Tibial artery (tissue), 4 donors: Measurements from ENCODE around the gene METTL8.
"Not testable (repeated sequence)": the region's sequence is repeated elsewhere in the genome, so short reads cannot be mapped to it uniquely, and the experiment has no call there.

Source experiments
- DNase-seq, 2 donors: peaks; one replicate each; pipeline ENCODE4 v3.0.0-alpha.2; 2019
- H3K27ac ChIP-seq, 2 donors: fragments of 200-600 bp; sonication (generic) in 1 of 2; 1 replicate in 1 of 2; 2 replicates in 1 of 2; pipeline ENCODE4 v1.5.1; 2018 to 2019; ENCODE audit warnings: mild to moderate bottlenecking in 1 of 2
- H3K27me3 ChIP-seq, 2 donors: fragments of 200-600 bp; sonication (generic) in 1 of 2; one replicate each; pipeline versions ENCODE4 v1.5.1 to v1.6.0; 2016 to 2019
- H3K36me3 ChIP-seq, 3 donors: fragments of 200-600 bp; sonication (generic) in 2 of 3; one replicate each; pipeline ENCODE4 v1.5.1; 2016 to 2019; ENCODE audit warnings: mild to moderate bottlenecking in 2 of 3
- H3K4me1 ChIP-seq, 4 donors: fragments of 200-600 bp; sonication (generic) in 2 of 4; 1 replicate in 3 of 4; 2 replicates in 1 of 4; pipeline ENCODE4 v1.5.1; 2016 to 2019
- H3K4me3 ChIP-seq, 2 donors: fragments of 200-600 bp; sonication (generic) in 1 of 2; 1 replicate in 1 of 2; 2 replicates in 1 of 2; pipeline ENCODE4 v1.5.1; 2018 to 2019; ENCODE audit warnings: mild to moderate bottlenecking in 2 of 2
- H3K9me3 ChIP-seq, 3 donors: fragments of 200-600 bp; sonication (generic) in 1 of 3; one replicate each; pipeline ENCODE4 v1.5.1; 2016 to 2019
- intact Hi-C: fragments of 100-400 bp; cut with DNase I; formaldehyde crosslinking; loops from one replicate; pipeline ENCODE4 v1.15.0; 2023; ENCODE audit warnings: low total_unique reads
- TF ChIP-seq, protein P1 (sequence below), 2 experiments: fragments of 200-600 bp in 1 of 2; fragments of 450-650 bp in 1 of 2; IDR thresholded peaks; one replicate each; pipeline ENCODE4 v1.5.1; 2017 to 2019; ENCODE audit warnings: antibody characterized with exemption in 2 of 2, mild to moderate bottlenecking in 1 of 2, moderate library complexity in 1 of 2

The METTL8 gene

DNA sequence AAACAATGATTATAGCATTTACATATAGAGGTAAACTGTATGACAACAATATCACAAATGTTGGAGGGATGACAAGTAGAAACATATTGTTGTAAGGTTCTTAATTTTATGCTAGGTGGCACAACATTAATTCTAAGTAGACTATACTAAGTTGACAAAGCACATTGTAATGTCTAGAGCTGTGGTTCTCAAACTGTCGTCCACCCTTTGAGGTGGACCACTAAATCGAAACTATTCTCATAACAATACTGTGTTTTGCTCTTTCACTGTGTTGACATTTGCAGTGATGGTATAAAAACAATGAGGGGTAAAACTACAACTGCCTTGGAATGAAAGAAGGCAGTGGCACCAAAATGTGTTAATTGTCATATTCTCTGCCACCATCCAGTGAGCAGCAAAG is 66.1 kb downstream of the METTL8 start:
- Histone ChIP-seq H3K27me3 (no peaks in the 10 kb centered on the region), H3K4me3 (no peak overlapping the region), H3K9me3 (peaks cover 0 to 15% (median 0%) of the 10 kb centered on the region in 3 donors), H3K27ac (no peak overlapping the region), H3K4me1 (no peaks in the 10 kb centered on the region), H3K36me3 (peaks cover 0 to 6% (median 0%) of the 10 kb centered on the region in 3 donors)
- TF ChIP-seq, protein P1, sequence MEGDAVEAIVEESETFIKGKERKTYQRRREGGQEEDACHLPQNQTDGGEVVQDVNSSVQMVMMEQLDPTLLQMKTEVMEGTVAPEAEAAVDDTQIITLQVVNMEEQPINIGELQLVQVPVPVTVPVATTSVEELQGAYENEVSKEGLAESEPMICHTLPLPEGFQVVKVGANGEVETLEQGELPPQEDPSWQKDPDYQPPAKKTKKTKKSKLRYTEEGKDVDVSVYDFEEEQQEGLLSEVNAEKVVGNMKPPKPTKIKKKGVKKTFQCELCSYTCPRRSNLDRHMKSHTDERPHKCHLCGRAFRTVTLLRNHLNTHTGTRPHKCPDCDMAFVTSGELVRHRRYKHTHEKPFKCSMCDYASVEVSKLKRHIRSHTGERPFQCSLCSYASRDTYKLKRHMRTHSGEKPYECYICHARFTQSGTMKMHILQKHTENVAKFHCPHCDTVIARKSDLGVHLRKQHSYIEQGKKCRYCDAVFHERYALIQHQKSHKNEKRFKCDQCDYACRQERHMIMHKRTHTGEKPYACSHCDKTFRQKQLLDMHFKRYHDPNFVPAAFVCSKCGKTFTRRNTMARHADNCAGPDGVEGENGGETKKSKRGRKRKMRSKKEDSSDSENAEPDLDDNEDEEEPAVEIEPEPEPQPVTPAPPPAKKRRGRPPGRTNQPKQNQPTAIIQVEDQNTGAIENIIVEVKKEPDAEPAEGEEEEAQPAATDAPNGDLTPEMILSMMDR (IDR thresholded peaks at IDR 0.05) = no peak
- DNase-seq = no peak
- intact Hi-C loops = no loop called here

DNA sequence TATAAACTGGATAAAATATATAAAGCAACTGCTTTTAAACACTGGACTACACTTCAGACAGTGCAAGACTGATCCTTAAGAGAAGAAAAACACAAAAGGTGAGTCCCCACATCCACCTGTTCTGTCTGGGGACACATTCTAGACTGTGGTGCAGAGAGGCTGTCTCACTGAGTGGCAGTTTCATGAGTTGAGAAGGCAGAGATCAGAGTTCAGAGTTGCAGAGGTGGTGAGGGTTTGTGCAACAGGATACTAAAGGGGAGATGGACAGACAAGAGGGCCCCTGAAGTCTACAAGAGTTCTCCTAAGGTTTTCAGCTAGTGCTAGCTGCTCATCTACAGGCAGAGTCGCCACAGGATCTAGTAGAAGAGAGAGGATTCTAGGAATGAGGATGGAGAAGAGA is 68.0 kb downstream of the METTL8 start:
- H3K36me3 ChIP-seq = peaks cover 0 to 6% (median 0%) of the 10 kb centered on the region in 3 donors
- no peak for DNase-seq
- no peak overlapping the region for H3K27ac ChIP-seq
- no peaks in the 10 kb centered on the region for H3K4me1 ChIP-seq
- H3K4me3 ChIP-seq = no peak overlapping the region
- intact Hi-C loops = no loop called here
- TF ChIP-seq, protein P1 (IDR thresholded peaks at IDR 0.05) = no peak
- H3K27me3 ChIP-seq = no peaks in the 10 kb centered on the region
- peaks cover 0 to 15% (median 0%) of the 10 kb centered on the region in 3 donors for H3K9me3 ChIP-seq

DNA sequence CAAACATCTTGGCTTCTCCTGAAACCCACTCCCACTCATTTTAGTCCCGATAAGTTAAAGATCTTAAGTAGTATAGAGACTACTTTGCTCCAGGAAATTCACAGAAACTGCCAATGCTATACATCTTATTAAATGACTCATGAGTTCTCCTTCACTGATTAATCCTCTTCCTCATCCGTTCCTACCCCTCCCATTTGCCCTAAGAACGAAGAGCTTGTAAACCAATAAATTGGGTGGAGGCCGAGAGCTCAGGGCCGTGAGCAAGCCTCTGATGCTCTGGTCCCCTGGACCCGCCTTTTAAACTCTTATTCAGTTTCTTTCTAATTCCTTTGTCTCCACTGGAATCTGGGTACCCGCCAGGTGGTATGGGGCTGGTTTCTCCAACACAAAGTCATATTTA is 68.6 kb downstream of the METTL8 start:
- Histone ChIP-seq H3K4me3 (no peak overlapping the region), H3K36me3 (peaks cover 0 to 6% (median 0%) of the 10 kb centered on the region in 3 donors), H3K4me1 (no peaks in the 10 kb centered on the region), H3K27ac (no peak overlapping the region), H3K9me3 (peaks cover 0 to 15% (median 0%) of the 10 kb centered on the region in 3 donors), H3K27me3 (no peaks in the 10 kb centered on the region)
- intact Hi-C loops = no loop called here
- no peak for DNase-seq
- TF ChIP-seq, protein P1 (IDR thresholded peaks at IDR 0.05) = no peak

DNA sequence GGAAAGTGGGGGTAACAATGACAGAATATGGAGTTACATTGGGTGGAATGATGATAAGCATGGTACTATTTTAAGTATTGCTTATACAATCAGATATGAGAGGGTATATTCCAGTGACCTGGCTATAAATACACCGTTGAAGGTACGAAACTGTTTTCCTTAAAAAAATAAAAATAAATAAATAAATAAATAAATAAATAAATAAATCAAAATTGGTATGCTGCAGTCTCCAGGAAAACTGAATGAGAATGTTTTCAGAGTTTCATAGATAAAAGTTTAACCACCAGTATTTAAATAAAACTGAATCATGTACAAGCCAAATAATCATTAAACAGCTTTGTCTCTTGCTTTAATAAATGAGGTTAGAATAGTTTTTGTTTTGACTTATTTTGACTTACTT is 71.4 kb downstream of the METTL8 start:
- no peaks in the 10 kb centered on the region for H3K4me1 ChIP-seq
- no peak for DNase-seq
- intact Hi-C loops = no loop called here
- H3K27ac ChIP-seq = no peak overlapping the region
- peaks cover 0 to 11% (median 0%) of the 10 kb centered on the region in 3 donors for H3K9me3 ChIP-seq
- H3K4me3 ChIP-seq = no peak overlapping the region
- TF ChIP-seq, protein P1 (IDR thresholded peaks at IDR 0.05) = no peak
- peaks cover 0 to 18% (median 10%) of the 10 kb centered on the region in 3 donors for H3K36me3 ChIP-seq
- H3K27me3 ChIP-seq = no peaks in the 10 kb centered on the region

DNA sequence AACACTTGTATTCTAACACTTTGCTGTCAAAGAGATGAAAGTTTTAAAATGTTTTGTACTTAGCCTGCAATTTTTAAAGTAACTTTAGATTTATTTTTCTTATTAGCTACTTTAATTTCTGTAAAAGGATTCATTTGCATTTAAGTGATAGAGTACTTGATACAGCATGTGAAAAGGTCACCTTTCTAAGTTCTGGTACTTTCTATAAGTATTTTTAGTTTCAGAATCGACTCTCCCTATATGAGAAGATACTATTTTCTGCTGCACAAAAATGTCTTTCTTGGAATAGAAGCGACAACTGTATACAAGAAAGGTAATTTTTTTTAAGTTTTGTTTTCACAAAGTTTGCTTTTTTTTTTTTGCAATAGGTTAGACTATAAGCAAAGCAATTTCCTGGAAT is 72.9 kb downstream of the METTL8 start:
- peaks cover 0 to 14% (median 10%) of the 10 kb centered on the region in 3 donors for H3K36me3 ChIP-seq
- H3K4me1 ChIP-seq = no peaks in the 10 kb centered on the region
- H3K9me3 ChIP-seq = no peaks in the 10 kb centered on the region
- H3K27ac ChIP-seq = no peak overlapping the region
- no peak for DNase-seq
- intact Hi-C loops = no loop called here
- no peaks in the 10 kb centered on the region for H3K27me3 ChIP-seq
- H3K4me3 ChIP-seq = no peak overlapping the region
- TF ChIP-seq, protein P1 (IDR thresholded peaks at IDR 0.05) = no peak

DNA sequence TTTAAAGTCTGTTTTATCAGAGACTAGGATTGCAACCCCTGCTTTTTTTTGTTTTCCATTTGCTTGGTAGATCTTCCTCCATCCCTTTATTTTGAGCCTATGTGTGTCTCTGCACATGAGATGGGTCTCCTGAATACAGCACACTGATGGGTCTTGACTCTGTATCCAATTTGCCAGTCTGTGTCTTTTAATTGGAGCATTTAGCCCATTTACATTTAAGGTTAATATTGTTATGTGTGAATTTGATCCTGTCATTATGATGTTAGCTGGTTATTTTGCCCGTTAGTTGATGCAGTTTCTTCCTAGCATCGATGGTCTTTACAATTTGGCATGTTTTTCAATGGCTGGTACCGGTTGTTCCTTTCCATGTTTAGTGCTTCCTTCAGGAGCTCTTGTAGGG is 80.0 kb downstream of the METTL8 start:
- H3K9me3 ChIP-seq, H3K4me3 ChIP-seq, DNase-seq, H3K4me1 ChIP-seq, H3K27me3 ChIP-seq, H3K27ac ChIP-seq, H3K36me3 ChIP-seq, intact Hi-C loops: not testable (repeated sequence)
